MM.1S (cell line): ENCODE measurements around the gene COL21A1.

Experiments
- DNase-seq: peaks from one replicate; pipeline ENCODE4 v3.0.0-alpha.2; 2015
- H2AFZ ChIP-seq: fragments of 300-600 bp; sonication (generic); 2 replicates; pipeline ENCODE4 v1.6.0; 2016; ENCODE audit warnings: antibody characterized with exemption, low read length
- H3F3A ChIP-seq: fragments of 300-600 bp; sonication (generic); 2 replicates; pipeline ENCODE4 v1.6.1; 2016; ENCODE audit warnings: mild to moderate bottlenecking, antibody characterized with exemption, low read length, moderate library complexity, mixed read lengths; ENCODE audit not compliant: insufficient read depth
- H3K27ac ChIP-seq: fragments of 300-600 bp; sonication (generic); 2 replicates; pipeline ENCODE4 v1.5.1; 2016; ENCODE audit warnings: mild to moderate bottlenecking, low read length
- H3K27me3 ChIP-seq: fragments of 300-600 bp; sonication (generic); replicated peaks from 2 replicates; pipeline ENCODE4 v1.6.0; 2016; ENCODE audit warnings: low read length; ENCODE audit not compliant: insufficient read depth
- H3K36me3 ChIP-seq: fragments of 300-600 bp; sonication (generic); replicated peaks from 2 replicates; pipeline ENCODE4 v1.6.1; 2016; ENCODE audit warnings: mild to moderate bottlenecking, low read length, mixed read lengths; ENCODE audit not compliant: insufficient read depth
- H3K4me1 ChIP-seq: fragments of 300-600 bp; sonication (generic); 2 replicates; pipeline ENCODE4 v1.6.1; 2016; ENCODE audit warnings: low read length, mixed read lengths
- H3K4me2 ChIP-seq: fragments of 300-600 bp; sonication (generic); 2 replicates; pipeline ENCODE4 v1.6.0; 2016; ENCODE audit warnings: low read depth, low read length
- H3K4me3 ChIP-seq: fragments of 300-600 bp; sonication (generic); 2 replicates; pipeline ENCODE4 v1.5.1; 2016; ENCODE audit warnings: low read length, mixed read lengths
- H3K79me2 ChIP-seq: fragments of 300-600 bp; sonication (generic); 2 replicates; pipeline ENCODE4 v1.6.1; 2016; ENCODE audit warnings: mixed run types, low read length, mixed read lengths
- H3K9ac ChIP-seq: fragments of 300-600 bp; sonication (generic); 2 replicates; pipeline ENCODE4 v1.6.1; 2016; ENCODE audit warnings: low read length, mixed read lengths
- H3K9me2 ChIP-seq: fragments of 300-600 bp; sonication (generic); replicated peaks from 2 replicates; pipeline ENCODE4 v1.6.1; 2016; ENCODE audit warnings: mild to moderate bottlenecking, low read length, mixed read lengths; ENCODE audit not compliant: insufficient read depth
- H3K9me3 ChIP-seq: fragments of 300-600 bp; sonication (generic); replicated peaks from 2 replicates; pipeline ENCODE4 v1.6.1; 2016; ENCODE audit warnings: mild to moderate bottlenecking, low read length, mixed read lengths; ENCODE audit not compliant: insufficient read depth
- H4K20me1 ChIP-seq: fragments of 300-600 bp; sonication (generic); 2 replicates; pipeline ENCODE4 v1.6.1; 2016; ENCODE audit warnings: mild to moderate bottlenecking, low read length, moderate library complexity, mixed read lengths; ENCODE audit not compliant: insufficient read depth
- EZH2 ChIP-seq: fragments of 300-600 bp; sonication (generic); optimal IDR thresholded peaks from 2 replicates; pipeline ENCODE3; 2017; ENCODE audit warnings: low read depth, mild to moderate bottlenecking, antibody characterized with exemption, low read length, mixed read lengths
- EZH2phosphoT487 ChIP-seq: fragments of 300-600 bp; sonication (generic); IDR thresholded peaks from 2 replicates; pipeline ENCODE4 v1.6.1; 2018; ENCODE audit warnings: antibody characterized with exemption, low read length
- TF ChIP-seq, protein P1 (sequence below): fragments of 300-600 bp; sonication (generic); IDR thresholded peaks from 2 replicates; pipeline ENCODE4 v1.5.1; 2016; ENCODE audit warnings: antibody characterized with exemption, low read length, mixed read lengths

Gene COL21A1

DNA sequence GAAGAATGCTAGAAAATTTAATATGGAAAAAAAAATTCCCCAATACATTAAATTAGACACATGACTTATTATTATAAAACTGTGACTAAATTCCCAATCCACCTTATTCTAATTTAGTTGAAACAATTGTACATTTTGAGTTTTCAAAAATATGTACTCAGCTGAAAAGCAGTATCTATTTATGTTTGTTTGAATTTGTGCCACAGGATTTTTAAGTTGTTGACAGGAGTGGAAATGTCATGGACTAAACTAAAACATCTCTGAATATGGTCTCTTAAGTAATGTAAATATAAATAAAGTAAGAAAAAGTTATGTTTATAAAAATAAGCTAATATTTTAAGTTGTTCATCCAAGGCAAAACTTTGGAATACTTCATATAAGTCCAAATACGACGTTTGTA lies 86.9 kb downstream of the COL21A1 start:
- TF ChIP-seq EZH2: no peak
- TF ChIP-seq EZH2phosphoT487: no peak
- TF ChIP-seq, protein P1, sequence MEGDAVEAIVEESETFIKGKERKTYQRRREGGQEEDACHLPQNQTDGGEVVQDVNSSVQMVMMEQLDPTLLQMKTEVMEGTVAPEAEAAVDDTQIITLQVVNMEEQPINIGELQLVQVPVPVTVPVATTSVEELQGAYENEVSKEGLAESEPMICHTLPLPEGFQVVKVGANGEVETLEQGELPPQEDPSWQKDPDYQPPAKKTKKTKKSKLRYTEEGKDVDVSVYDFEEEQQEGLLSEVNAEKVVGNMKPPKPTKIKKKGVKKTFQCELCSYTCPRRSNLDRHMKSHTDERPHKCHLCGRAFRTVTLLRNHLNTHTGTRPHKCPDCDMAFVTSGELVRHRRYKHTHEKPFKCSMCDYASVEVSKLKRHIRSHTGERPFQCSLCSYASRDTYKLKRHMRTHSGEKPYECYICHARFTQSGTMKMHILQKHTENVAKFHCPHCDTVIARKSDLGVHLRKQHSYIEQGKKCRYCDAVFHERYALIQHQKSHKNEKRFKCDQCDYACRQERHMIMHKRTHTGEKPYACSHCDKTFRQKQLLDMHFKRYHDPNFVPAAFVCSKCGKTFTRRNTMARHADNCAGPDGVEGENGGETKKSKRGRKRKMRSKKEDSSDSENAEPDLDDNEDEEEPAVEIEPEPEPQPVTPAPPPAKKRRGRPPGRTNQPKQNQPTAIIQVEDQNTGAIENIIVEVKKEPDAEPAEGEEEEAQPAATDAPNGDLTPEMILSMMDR: no peak
- no peaks in the 10 kb centered on the region for H3F3A ChIP-seq
- H3K27ac ChIP-seq: no peak overlapping the region
- H3K9me3 ChIP-seq: no peaks in the 10 kb centered on the region
- H3K9me2 ChIP-seq: no peaks in the 10 kb centered on the region
- H3K4me2 ChIP-seq: no peak overlapping the region
- no peak overlapping the region for H3K9ac ChIP-seq
- DNase-seq: no peak
- H3K36me3 ChIP-seq: no peaks in the 10 kb centered on the region
- no peaks in the 10 kb centered on the region for H3K4me1 ChIP-seq
- H3K79me2 ChIP-seq: no peaks in the 10 kb centered on the region
- H2AFZ ChIP-seq: no peak overlapping the region
- H3K27me3 ChIP-seq: no peaks in the 10 kb centered on the region
- H3K4me3 ChIP-seq: no peak overlapping the region
- no peaks in the 10 kb centered on the region for H4K20me1 ChIP-seq

DNA sequence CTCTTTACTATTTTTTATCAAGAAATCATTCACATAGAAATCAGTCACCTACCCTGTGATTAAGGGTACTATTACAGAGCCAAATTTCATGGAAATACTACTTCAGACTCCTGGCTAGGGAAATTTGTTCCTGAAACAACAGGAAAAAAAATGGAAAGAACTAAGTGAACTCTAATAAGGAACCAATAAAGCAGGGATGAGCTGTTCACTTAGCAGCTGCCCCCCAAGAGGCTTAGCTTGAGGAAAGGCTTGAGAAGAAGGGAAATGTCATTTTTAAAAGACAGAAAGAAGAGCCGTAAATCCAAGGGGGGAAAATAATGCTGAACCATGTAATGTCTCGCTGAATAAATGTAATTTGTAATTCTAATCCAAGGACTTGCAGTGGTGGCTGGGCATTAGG lies 88.8 kb downstream of the COL21A1 start:
- Histone ChIP-seq H3K27me3 (no peaks in the 10 kb centered on the region), H4K20me1 (no peaks in the 10 kb centered on the region), H3K4me2 (no peak overlapping the region), H3K9me2 (no peaks in the 10 kb centered on the region), H3K9ac (no peak overlapping the region), H3K36me3 (no peaks in the 10 kb centered on the region), H3K79me2 (no peaks in the 10 kb centered on the region), H3F3A (no peaks in the 10 kb centered on the region), H2AFZ (no peak overlapping the region), H3K27ac (no peak overlapping the region), H3K9me3 (no peaks in the 10 kb centered on the region), H3K4me1 (no peaks in the 10 kb centered on the region), H3K4me3 (no peak overlapping the region)
- no peak for DNase-seq
- TF ChIP-seq, protein P1: no peak
- TF ChIP-seq EZH2phosphoT487: no peak
- TF ChIP-seq EZH2: no peak

DNA sequence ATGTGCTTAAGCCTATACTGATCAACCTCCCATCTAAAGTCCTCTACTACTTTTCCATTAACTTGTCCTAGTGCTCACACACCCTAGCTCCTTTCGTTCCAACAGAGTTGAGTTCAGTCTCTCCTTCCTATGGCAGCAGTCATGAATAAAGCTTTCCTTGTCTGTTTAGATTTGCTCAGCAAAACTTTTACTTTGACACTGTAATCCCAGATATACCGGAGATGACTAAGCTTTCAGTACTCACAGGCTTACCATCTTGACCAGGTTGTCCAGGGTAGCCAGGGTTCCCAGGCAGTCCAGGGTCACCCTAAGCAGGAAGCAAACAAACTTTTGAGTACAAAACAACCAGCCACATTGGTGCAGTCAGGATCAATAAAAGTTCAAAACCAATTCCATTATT lies 90.7 kb downstream of the COL21A1 start:
- H4K20me1 ChIP-seq: no peaks in the 10 kb centered on the region
- no peak for DNase-seq
- no peaks in the 10 kb centered on the region for H3K79me2 ChIP-seq
- no peaks in the 10 kb centered on the region for H3K9me3 ChIP-seq
- no peaks in the 10 kb centered on the region for H3K36me3 ChIP-seq
- H3K27me3 ChIP-seq: no peaks in the 10 kb centered on the region
- H3K4me1 ChIP-seq: no peaks in the 10 kb centered on the region
- no peak overlapping the region for H3K4me3 ChIP-seq
- no peaks in the 10 kb centered on the region for H3K9me2 ChIP-seq
- H3K27ac ChIP-seq: no peak overlapping the region
- TF ChIP-seq EZH2 (no peak), EZH2phosphoT487 (no peak)
- TF ChIP-seq, protein P1: no peak
- H3K4me2 ChIP-seq: no peak overlapping the region
- no peak overlapping the region for H2AFZ ChIP-seq
- no peak overlapping the region for H3K9ac ChIP-seq
- H3F3A ChIP-seq: no peaks in the 10 kb centered on the region
